H9 (cell line): Measurements from ENCODE around the gene PPP3CA. TPM values are rescaled to one million over a fixed set of nuclear protein-coding genes. Genes with fewer than 3 reads are reported as not detected.

Experiments
- DNase-seq: peaks from one replicate; pipeline ENCODE4 v3.0.0-alpha.2; 2017
- H2AFZ ChIP-seq: one replicate; pipeline ENCODE4 v1.6.1; 2013; ENCODE audit warnings: mild to moderate bottlenecking, low read length, control low read depth, moderate library complexity
- H2AK5ac ChIP-seq: 2 replicates; pipeline ENCODE4 v1.6.1; 2013; ENCODE audit warnings: low read length, control low read depth, mixed read lengths; ENCODE audit not compliant: insufficient read length
- H2BK120ac ChIP-seq: one replicate; pipeline ENCODE4 v1.6.1; 2013; ENCODE audit warnings: low read depth, mild to moderate bottlenecking, low read length, control low read depth, inconsistent platforms; ENCODE audit not compliant: poor library complexity, severe bottlenecking
- H2BK12ac ChIP-seq: 2 replicates; pipeline ENCODE4 v1.6.1; 2013; ENCODE audit warnings: low read length, control low read depth, mixed read lengths, low read depth; ENCODE audit not compliant: insufficient read length
- H2BK15ac ChIP-seq: 2 replicates; pipeline ENCODE4 v1.6.1; 2013; ENCODE audit warnings: low read depth, low read length, control low read depth
- H2BK20ac ChIP-seq: one replicate; pipeline ENCODE4 v1.6.1; 2013; ENCODE audit warnings: low read depth, mild to moderate bottlenecking, low read length, control low read depth, inconsistent platforms; ENCODE audit not compliant: poor library complexity, severe bottlenecking
- H2BK5ac ChIP-seq: 2 replicates; pipeline ENCODE4 v1.6.1; 2013; ENCODE audit warnings: low read length, control low read depth, mixed read lengths; ENCODE audit not compliant: insufficient read length
- H3K14ac ChIP-seq: 2 replicates; pipeline ENCODE4 v1.6.1; 2013; ENCODE audit warnings: low read length, control low read depth; ENCODE audit not compliant: insufficient read depth
- H3K18ac ChIP-seq: 2 replicates; pipeline ENCODE4 v1.6.1; 2013; ENCODE audit warnings: low read depth, mild to moderate bottlenecking, mixed read lengths, low read length, control low read depth; ENCODE audit not compliant: insufficient read length
- H3K23ac ChIP-seq: 2 replicates; pipeline ENCODE4 v1.6.1; 2013; ENCODE audit warnings: low read length, control low read depth, mixed read lengths, low read depth; ENCODE audit not compliant: insufficient read length
- H3K23me2 ChIP-seq: 2 replicates; pipeline ENCODE4 v1.6.1; 2013; ENCODE audit warnings: low read depth, mild to moderate bottlenecking, mixed read lengths, low read length, control low read depth; ENCODE audit not compliant: insufficient read length, poor library complexity, severe bottlenecking
- H3K27ac ChIP-seq: 2 replicates; pipeline ENCODE4 v1.5.1; 2013; ENCODE audit warnings: low read length, control low read depth, mixed read lengths, low read depth; ENCODE audit not compliant: insufficient read length
- H3K27me3 ChIP-seq: 2 replicates; pipeline ENCODE4 v1.6.1; 2013; ENCODE audit warnings: low read length, control low read depth, inconsistent platforms; ENCODE audit not compliant: insufficient read depth
- H3K4ac ChIP-seq: 2 replicates; pipeline ENCODE4 v1.6.1; 2013; ENCODE audit warnings: low read depth, mild to moderate bottlenecking, control low read depth, inconsistent platforms, low read length, moderate library complexity
- H3K4me1 ChIP-seq: 2 replicates; pipeline ENCODE4 v1.6.1; 2013; ENCODE audit warnings: low read length, control low read depth, inconsistent platforms; ENCODE audit not compliant: insufficient read depth
- H3K4me2 ChIP-seq: 2 replicates; pipeline ENCODE4 v1.6.1; 2013; ENCODE audit warnings: low read length, control low read depth, mixed read lengths; ENCODE audit not compliant: insufficient read length, insufficient read depth
- H3K56ac ChIP-seq: 2 replicates; pipeline ENCODE4 v1.6.1; 2013; ENCODE audit warnings: low read depth, mild to moderate bottlenecking, mixed read lengths, low read length, control low read depth; ENCODE audit not compliant: insufficient read length
- H3K79me1 ChIP-seq: 2 replicates; pipeline ENCODE4 v1.6.1; 2013; ENCODE audit warnings: low read depth, mild to moderate bottlenecking, moderate library complexity, low read length, control low read depth, inconsistent platforms; ENCODE audit not compliant: insufficient read depth, poor library complexity, severe bottlenecking
- H3K79me2 ChIP-seq: 2 replicates; pipeline ENCODE4 v1.6.1; 2013; ENCODE audit warnings: low read length, control low read depth, inconsistent platforms; ENCODE audit not compliant: insufficient read depth
- H3K9ac ChIP-seq: 2 replicates; pipeline ENCODE4 v1.6.1; 2013; ENCODE audit warnings: low read length, control low read depth, mixed read lengths; ENCODE audit not compliant: insufficient read length; ENCODE audit errors: extremely low read depth
- H3K9me3 ChIP-seq: one replicate; pipeline ENCODE4 v1.6.1; 2013; ENCODE audit warnings: low read depth, low read length, inconsistent platforms; ENCODE audit not compliant: control insufficient read depth
- H3T11ph ChIP-seq: one replicate; pipeline ENCODE4 v1.6.1; 2013; ENCODE audit warnings: mild to moderate bottlenecking, low read length, control low read depth, inconsistent platforms
- H4K20me1 ChIP-seq: one replicate; pipeline ENCODE4 v1.6.1; 2013; ENCODE audit not compliant: control insufficient read depth, insufficient read length, insufficient read depth
- H4K5ac ChIP-seq: 2 replicates; pipeline ENCODE4 v1.6.1; 2013; ENCODE audit warnings: low read depth, mild to moderate bottlenecking, mixed read lengths, low read length, control low read depth; ENCODE audit not compliant: insufficient read length
- H4K8ac ChIP-seq: replicated peaks from 2 replicates; pipeline ENCODE4 v1.6.1; 2013; ENCODE audit warnings: low read length, control low read depth, mixed read lengths, low read depth; ENCODE audit not compliant: insufficient read length
- H4K91ac ChIP-seq: 2 replicates; pipeline ENCODE4 v1.6.1; 2013; ENCODE audit warnings: low read depth, mild to moderate bottlenecking, moderate library complexity, mixed read lengths, low read length, control low read depth; ENCODE audit not compliant: insufficient read length
- H3K27ac Mint-ChIP-seq, 3 experiments: 2 replicates in 2 of 3; 3 replicates in 1 of 3; pipeline ENCODE4 v1.8.0; 2020 to 2021; ENCODE audit warnings: mixed read lengths in 3 of 3, mild to moderate bottlenecking in 1 of 3, moderate library complexity in 1 of 3
- H3K27me3 Mint-ChIP-seq: 2 replicates; pipeline ENCODE4 v1.8.0; 2021; ENCODE audit warnings: low read depth, mild to moderate bottlenecking, moderate library complexity, mixed read lengths
- H3K36me3 Mint-ChIP-seq, 3 experiments: 2 replicates in 2 of 3; 3 replicates in 1 of 3; pipeline ENCODE4 v1.8.0; 2020 to 2021; ENCODE audit warnings: low read depth in 3 of 3, mixed read lengths in 3 of 3; ENCODE audit not compliant: insufficient read depth in 1 of 3
- H3K4me1 Mint-ChIP-seq, 2 experiments: 2 replicates each; pipeline ENCODE4 v1.8.0; 2020; ENCODE audit warnings: mixed read lengths in 2 of 2
- H3K4me3 Mint-ChIP-seq, 2 experiments: 2 replicates in 1 of 2; 3 replicates in 1 of 2; pipeline ENCODE4 v1.8.0; 2020 to 2021; ENCODE audit warnings: mild to moderate bottlenecking in 2 of 2, mixed read lengths in 2 of 2, moderate library complexity in 1 of 2
- H3K9me3 Mint-ChIP-seq, 2 experiments: 2 replicates in 1 of 2; 3 replicates in 1 of 2; pipeline ENCODE4 v1.8.0; 2020; ENCODE audit warnings: mild to moderate bottlenecking in 2 of 2, mixed read lengths in 2 of 2, moderate library complexity in 1 of 2
- CTCF ChIP-seq: fragments of 200-600 bp; sonication (generic); conservative IDR thresholded peaks from 3 replicates; pipeline ENCODE4 v1.8.0; 2021; ENCODE audit warnings: antibody characterized with exemption, mild to moderate bottlenecking
- WGBS: extraction: QIAGEN DNeasy Blood & Tissue Kit; methylation state at CpG from one replicate; pipeline ENCODE4 v1.1.7; 2013; ENCODE audit warnings: missing lambda C conversion rate, low lambda C conversion rate, mixed read lengths; ENCODE audit not compliant: insufficient read length; ENCODE audit errors: extremely low coverage; 5-methylcytosine and 5-hydroxymethylcytosine counted together
- total RNA-seq: library from RNA; stranded (reverse); gene quantifications from 2 replicates; pipeline ENCODE4 v1.2.1, GENCODE V29; 2021

Gene PPP3CA
- total RNA-seq, 1 experiment from 2014 or later: 16.8 TPM

- Histone ChIP-seq H3K79me1 (peaks cover 4% of the 10 kb centered on the region), H2AFZ (no peak overlapping the region), H3K9me3 (no peaks in the 10 kb centered on the region), H3K14ac (no peak overlapping the region), H3K23me2 (no peaks in the 10 kb centered on the region), H3K27me3 (no peaks in the 10 kb centered on the region), H3K27ac (no peak overlapping the region), H2AK5ac (no peak overlapping the region), H3T11ph (no peak overlapping the region), H2BK15ac (no peak overlapping the region), H4K5ac (no peak overlapping the region), H4K20me1 (no peaks in the 10 kb centered on the region), H3K79me2 (peaks cover 6% of the 10 kb centered on the region; the same call in 1 of the 2 replicates), H3K4me1 (no peaks in the 10 kb centered on the region; the same call in 1 of the 2 replicates), H3K23ac (no peak overlapping the region), H4K8ac (no peak overlapping the region), H3K56ac (no peak overlapping the region), H3K9ac (no peak overlapping the region), H4K91ac (no peak overlapping the region), H3K4ac (no peak overlapping the region), H2BK12ac (no peak overlapping the region), H3K18ac (no peak overlapping the region), H3K4me2 (no peak overlapping the region), H2BK20ac (no peak overlapping the region), H2BK120ac (no peak overlapping the region), H2BK5ac (no peak overlapping the region)
- no peaks in the 10 kb centered on the region for H3K27me3 Mint-ChIP-seq
- no peak overlapping the region for H3K4me3 Mint-ChIP-seq
- H3K4me1 Mint-ChIP-seq: peaks cover 5 to 20% of the 10 kb centered on the region in 2 experiments; a peak in 3 of 4 replicates
- no peaks in the 10 kb centered on the region for H3K9me3 Mint-ChIP-seq
- no peak overlapping the region for H3K27ac Mint-ChIP-seq
- WGBS: no CpG with 5 or more reads among the region's 2 CpGs
- no peak for DNase-seq
- H3K36me3 Mint-ChIP-seq: peaks cover 0 to 2% (median 0%) of the 10 kb centered on the region in 3 experiments; a peak in 1 of 7 replicates
- no peak for TF ChIP-seq CTCF
Observed at GRCh38 chr4:101229116-101229515, 118.2 kb downstream of the PPP3CA start.
